Subcutaneous abdominal adipose tissue (tissue), 5 donors: ENCODE measurements around the gene ZDHHC9.

Experiments
- H3K27ac ChIP-seq: one replicate; pipeline ENCODE4 v1.7.0; 2013; ENCODE audit warnings: low read depth, mild to moderate bottlenecking, inconsistent platforms, low read length, moderate library complexity
- H3K27me3 ChIP-seq, 5 donors: one replicate each; pipeline ENCODE4 v1.7.0; 2013; ENCODE audit warnings: low read length in 5 of 5, inconsistent platforms in 1 of 5; ENCODE audit not compliant: control insufficient read depth in 5 of 5, insufficient read depth in 4 of 5
- H3K36me3 ChIP-seq, 5 donors: one replicate each; pipeline ENCODE4 v1.7.0; 2013; ENCODE audit warnings: low read length in 5 of 5; ENCODE audit not compliant: control insufficient read depth in 5 of 5, insufficient read depth in 5 of 5
- H3K4me1 ChIP-seq, 5 donors: one replicate each; pipeline ENCODE4 v1.7.0; 2013; ENCODE audit warnings: low read length in 5 of 5, mild to moderate bottlenecking in 3 of 5, moderate library complexity in 1 of 5; ENCODE audit not compliant: control insufficient read depth in 5 of 5, insufficient read depth in 5 of 5
- H3K4me3 ChIP-seq, 5 donors: one replicate each; pipeline ENCODE4 v1.7.0; 2013; ENCODE audit warnings: low read length in 5 of 5, low read depth in 1 of 5
- H3K9ac ChIP-seq, 5 donors: one replicate each; pipeline ENCODE4 v1.7.0; 2013; ENCODE audit warnings: low read length in 5 of 5, mild to moderate bottlenecking in 4 of 5, moderate library complexity in 3 of 5
- H3K9me3 ChIP-seq, 5 donors: one replicate each; pipeline ENCODE4 v1.7.0; 2013; ENCODE audit warnings: low read length in 5 of 5; ENCODE audit not compliant: control insufficient read depth in 5 of 5
- donor health status: healthy.
- donor health status: healthy.
- donor health status: healthy.
- donor health status: healthy.
- donor health status: healthy.

ZDHHC9 gene

DNA sequence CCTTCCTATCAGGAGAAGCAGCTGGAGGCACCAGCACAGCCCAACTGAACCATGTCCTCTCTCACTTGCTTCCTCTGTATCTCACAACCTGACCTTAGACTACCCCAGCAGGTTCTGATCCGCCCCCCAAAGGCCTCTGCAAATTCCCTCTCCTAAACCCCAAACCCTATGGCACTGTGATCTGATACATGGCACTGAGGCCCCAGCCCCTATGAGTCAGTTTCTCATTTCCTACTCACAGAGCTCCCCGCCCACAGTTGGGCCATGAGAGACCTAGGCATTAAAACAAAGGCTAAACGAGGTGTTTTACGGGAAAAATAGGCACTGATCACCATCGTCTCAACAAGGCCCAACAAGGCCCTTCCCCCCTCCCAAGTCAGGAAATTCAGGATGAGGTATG lies 44.8 kb downstream of the ZDHHC9 start:
- no peaks in the 10 kb centered on the region for H3K9me3 ChIP-seq
- H3K27ac ChIP-seq: no peak overlapping the region
- H3K9ac ChIP-seq: no peak overlapping the region
- no peaks in the 10 kb centered on the region for H3K36me3 ChIP-seq
- peaks cover 0 to 9% (median 7%) of the 10 kb centered on the region in 5 donors for H3K27me3 ChIP-seq
- H3K4me3 ChIP-seq: no peak overlapping the region
- peaks cover 0 to 5% (median 0%) of the 10 kb centered on the region in 5 donors for H3K4me1 ChIP-seq

DNA sequence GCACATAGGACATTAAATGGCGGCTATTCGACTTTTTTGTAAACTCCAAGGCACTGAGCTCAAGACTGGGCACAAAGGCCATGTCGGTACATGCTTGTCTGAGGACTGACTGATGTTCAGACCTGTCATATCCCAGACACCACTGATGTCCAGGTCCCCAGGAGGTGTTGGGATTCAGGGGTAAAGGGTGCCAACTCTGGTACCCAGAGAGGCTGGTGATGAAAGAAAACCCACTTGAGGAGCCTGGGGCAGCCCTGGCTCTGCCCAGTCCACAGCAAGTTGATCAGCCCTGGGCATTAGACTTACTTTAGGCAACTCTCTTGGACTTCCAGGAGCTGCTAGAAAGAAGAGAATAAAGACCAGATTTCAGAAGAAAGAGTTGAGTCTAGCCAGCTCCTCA lies 45.2 kb downstream of the ZDHHC9 start:
- Histone ChIP-seq H3K9ac (no peak overlapping the region), H3K4me3 (no peak overlapping the region), H3K36me3 (peaks cover 0 to 4% (median 0%) of the 10 kb centered on the region in 5 donors), H3K9me3 (no peaks in the 10 kb centered on the region), H3K27ac (no peak overlapping the region), H3K27me3 (peaks cover 0 to 9% (median 7%) of the 10 kb centered on the region in 5 donors), H3K4me1 (peaks cover 0 to 5% (median 0%) of the 10 kb centered on the region in 5 donors)

DNA sequence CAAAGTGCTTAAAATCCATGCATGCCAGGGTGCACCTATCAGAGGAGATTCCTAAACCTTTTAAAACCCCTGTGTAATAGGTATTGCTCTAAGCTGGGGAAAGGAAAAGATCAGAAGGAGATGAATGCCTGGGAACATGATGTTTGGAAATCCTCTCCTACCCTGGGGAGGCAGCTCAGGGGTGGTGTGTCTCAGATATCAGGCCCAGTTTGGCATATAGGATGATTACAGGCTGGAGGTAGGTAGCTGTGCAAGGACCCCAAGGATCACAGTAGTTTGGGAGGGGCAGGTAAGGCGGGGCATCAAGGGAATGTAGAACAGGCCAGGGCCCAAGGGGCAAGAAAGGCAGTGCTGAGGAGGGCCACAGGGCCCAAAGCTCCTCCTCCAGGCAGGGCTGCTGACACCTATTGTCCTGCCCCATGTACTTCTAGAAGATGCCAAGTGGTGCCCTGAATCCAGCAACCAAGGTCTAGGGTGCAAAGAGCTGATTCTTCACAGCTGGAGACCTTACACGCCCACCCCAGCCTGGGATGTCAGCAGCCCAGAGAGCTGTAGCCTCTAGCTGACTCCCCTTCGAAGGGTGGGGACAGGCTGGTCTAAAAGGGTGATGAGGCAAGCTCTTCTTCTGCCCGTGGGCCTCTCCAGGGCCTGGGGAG lies 46.3 kb downstream of the ZDHHC9 start:
- no peak overlapping the region for H3K27ac ChIP-seq
- H3K4me3 ChIP-seq: no peak overlapping the region
- peaks cover 0 to 12% (median 0%) of the 10 kb centered on the region in 5 donors for H3K36me3 ChIP-seq
- no peaks in the 10 kb centered on the region for H3K4me1 ChIP-seq
- no peaks in the 10 kb centered on the region for H3K9me3 ChIP-seq
- H3K27me3 ChIP-seq: peaks cover 0 to 17% (median 7%) of the 10 kb centered on the region in 5 donors
- no peak overlapping the region for H3K9ac ChIP-seq

DNA sequence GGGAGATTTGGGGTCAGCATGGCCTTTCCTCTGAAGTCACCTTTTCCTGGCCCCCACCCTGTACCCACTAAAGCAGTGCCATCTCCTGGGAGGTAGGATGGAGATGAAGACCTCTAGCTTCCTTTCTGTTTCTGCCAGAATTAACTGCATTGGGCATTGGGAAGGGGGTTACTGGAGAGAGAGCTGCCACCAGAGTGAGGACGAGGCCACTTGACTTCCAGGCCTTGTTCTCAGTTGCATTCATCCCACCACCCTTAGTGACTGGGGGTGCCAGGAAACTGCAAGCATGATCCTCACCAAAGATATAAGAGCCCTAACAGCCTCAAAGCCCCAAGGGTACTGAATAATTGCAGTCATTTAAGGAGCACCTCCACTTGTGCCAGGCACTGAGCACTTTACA lies 48.1 kb downstream of the ZDHHC9 start:
- Histone ChIP-seq H3K27me3 (peaks cover 3 to 22% (median 7%) of the 10 kb centered on the region in 5 donors), H3K36me3 (peaks cover 0 to 12% (median 0%) of the 10 kb centered on the region in 5 donors), H3K4me1 (peaks cover 0 to 3% (median 3%) of the 10 kb centered on the region in 5 donors), H3K9ac (no peak overlapping the region), H3K9me3 (peaks cover 0 to 3% (median 0%) of the 10 kb centered on the region in 5 donors), H3K27ac (no peak overlapping the region), H3K4me3 (no peak overlapping the region)

DNA sequence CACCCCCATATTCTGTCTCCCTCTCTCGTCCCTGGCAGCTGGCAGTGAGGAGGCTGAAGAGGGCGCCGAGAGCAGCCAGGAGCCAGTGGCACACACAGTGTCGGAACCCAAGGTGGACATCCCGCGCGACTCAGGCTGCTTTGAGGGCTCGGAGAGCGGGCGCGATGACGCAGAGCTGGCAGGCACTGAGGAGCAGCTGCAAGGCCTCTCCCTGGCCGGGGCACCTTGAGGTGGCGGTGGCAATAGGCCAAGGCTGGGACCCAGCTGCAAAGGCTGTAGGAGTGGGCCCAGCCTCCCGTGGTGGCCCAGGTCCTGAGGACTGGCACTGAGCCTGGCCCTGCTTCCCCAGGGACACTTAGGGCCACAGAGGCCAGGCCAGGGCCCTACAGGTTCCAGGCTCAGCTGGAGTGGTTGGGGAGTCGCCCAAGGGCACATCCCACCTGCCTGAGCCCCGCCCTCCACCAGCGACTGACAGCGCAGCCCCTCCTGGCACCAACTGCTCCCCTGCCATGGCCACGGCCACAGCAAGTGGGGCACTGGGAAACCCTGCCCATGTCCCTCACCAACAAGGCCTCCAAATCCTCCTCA lies 50.0 kb downstream of the ZDHHC9 start:
- H3K27me3 ChIP-seq: peaks cover 3 to 22% (median 7%) of the 10 kb centered on the region in 5 donors
- no peak overlapping the region for H3K9ac ChIP-seq
- peaks cover 0 to 3% (median 3%) of the 10 kb centered on the region in 5 donors for H3K4me1 ChIP-seq
- H3K9me3 ChIP-seq: peaks cover 0 to 3% (median 0%) of the 10 kb centered on the region in 5 donors
- H3K27ac ChIP-seq: no peak overlapping the region
- H3K4me3 ChIP-seq: no peak overlapping the region
- peaks cover 0 to 12% (median 0%) of the 10 kb centered on the region in 5 donors for H3K36me3 ChIP-seq

DNA sequence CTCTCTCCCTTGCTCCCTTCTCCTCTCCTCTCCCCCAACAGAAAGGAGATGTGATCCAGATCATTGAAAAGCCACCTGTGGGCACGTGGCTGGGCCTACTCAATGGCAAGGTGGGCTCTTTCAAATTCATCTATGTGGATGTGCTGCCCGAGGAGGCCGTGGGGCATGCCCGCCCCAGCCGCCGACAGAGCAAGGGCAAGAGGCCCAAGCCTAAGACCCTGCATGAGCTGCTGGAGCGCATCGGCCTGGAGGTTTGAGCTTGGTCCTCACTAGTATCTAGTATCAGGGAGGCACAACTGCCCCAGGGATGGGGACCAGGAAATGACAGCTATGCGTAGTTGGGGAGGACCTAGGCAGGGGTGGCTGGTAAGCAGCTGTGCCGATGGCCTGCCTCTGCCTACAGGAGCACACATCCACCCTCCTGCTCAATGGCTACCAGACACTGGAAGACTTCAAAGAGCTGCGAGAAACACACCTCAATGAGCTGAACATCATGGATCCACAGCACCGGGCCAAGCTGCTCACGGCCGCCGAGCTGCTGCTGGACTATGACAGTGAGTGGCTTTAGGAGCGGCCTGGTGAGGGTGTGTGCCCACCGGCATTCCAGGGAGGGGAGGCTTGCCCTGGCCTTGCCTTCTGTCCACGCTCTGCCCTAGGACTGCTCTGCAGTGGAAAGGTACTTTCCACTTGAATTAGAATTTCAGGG lies 50.9 kb downstream of the ZDHHC9 start:
- no peak overlapping the region for H3K9ac ChIP-seq
- peaks cover 3 to 22% (median 7%) of the 10 kb centered on the region in 5 donors for H3K27me3 ChIP-seq
- peaks cover 0 to 12% (median 0%) of the 10 kb centered on the region in 5 donors for H3K36me3 ChIP-seq
- peaks cover 0 to 3% (median 3%) of the 10 kb centered on the region in 5 donors for H3K4me1 ChIP-seq
- peaks cover 0 to 3% (median 0%) of the 10 kb centered on the region in 5 donors for H3K9me3 ChIP-seq
- H3K4me3 ChIP-seq: no peak overlapping the region
- no peak overlapping the region for H3K27ac ChIP-seq

DNA sequence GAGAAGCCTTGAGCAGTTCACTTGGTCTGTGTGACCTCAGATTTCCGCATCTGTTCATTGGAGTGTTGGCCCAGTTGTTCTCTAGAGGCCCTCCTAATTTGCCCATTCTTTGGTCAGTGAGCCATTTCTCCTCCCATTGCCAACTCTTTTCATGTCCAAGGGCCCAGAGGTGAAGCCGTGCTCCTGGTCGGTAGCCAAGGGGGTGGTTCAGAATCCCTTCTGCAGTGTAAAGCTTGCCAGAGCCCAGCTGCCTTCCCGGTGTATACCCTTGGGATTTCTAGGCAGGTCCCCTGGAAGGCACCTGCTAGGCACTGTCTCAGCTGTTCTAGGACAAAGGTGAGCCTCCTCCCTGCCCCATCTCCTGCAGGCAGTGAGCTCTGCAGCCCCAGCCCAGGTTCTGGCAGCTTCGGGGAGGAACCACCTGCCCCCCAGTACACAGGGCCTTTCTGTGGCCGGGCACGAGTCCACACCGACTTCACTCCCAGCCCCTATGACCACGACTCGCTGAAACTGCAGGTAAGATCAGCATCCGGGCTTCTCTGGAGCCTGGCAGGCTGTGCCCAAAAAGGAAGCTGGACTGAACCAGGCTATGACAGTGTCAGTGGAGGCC lies 51.6 kb downstream of the ZDHHC9 start:
- peaks cover 0 to 3% (median 3%) of the 10 kb centered on the region in 5 donors for H3K4me1 ChIP-seq
- H3K27me3 ChIP-seq: peaks cover 3 to 22% (median 7%) of the 10 kb centered on the region in 5 donors
- no peak overlapping the region for H3K27ac ChIP-seq
- peaks cover 0 to 3% (median 0%) of the 10 kb centered on the region in 5 donors for H3K9me3 ChIP-seq
- H3K36me3 ChIP-seq: peaks cover 0 to 12% (median 0%) of the 10 kb centered on the region in 5 donors
- no peak overlapping the region for H3K9ac ChIP-seq
- no peak overlapping the region for H3K4me3 ChIP-seq

DNA sequence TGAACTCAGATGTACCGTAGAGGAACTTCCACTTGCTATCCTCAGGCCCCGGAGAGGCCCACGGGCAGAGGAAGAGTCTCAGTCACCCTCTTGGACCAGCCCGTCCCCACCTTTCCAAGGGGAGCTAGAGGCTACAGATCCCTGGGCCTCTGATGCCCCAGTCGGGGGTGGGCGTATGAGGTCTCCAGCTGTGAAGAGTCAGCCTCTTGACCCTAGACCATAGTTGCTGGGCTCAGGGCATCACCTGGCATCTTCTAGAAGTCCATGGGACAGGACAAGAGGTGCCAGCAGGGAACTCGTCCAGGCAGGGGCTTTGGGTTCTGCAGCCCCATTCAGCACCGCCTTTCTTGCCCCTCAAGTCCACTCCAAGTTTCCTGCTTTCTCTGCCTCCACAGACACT lies 52.4 kb downstream of the ZDHHC9 start:
- peaks cover 0 to 3% (median 0%) of the 10 kb centered on the region in 5 donors for H3K9me3 ChIP-seq
- peaks cover 0 to 4% (median 3%) of the 10 kb centered on the region in 5 donors for H3K4me1 ChIP-seq
- H3K27ac ChIP-seq: no peak overlapping the region
- H3K36me3 ChIP-seq: peaks cover 0 to 12% (median 0%) of the 10 kb centered on the region in 5 donors
- peaks cover 3 to 22% (median 7%) of the 10 kb centered on the region in 5 donors for H3K27me3 ChIP-seq
- no peak overlapping the region for H3K9ac ChIP-seq
- H3K4me3 ChIP-seq: no peak overlapping the region

DNA sequence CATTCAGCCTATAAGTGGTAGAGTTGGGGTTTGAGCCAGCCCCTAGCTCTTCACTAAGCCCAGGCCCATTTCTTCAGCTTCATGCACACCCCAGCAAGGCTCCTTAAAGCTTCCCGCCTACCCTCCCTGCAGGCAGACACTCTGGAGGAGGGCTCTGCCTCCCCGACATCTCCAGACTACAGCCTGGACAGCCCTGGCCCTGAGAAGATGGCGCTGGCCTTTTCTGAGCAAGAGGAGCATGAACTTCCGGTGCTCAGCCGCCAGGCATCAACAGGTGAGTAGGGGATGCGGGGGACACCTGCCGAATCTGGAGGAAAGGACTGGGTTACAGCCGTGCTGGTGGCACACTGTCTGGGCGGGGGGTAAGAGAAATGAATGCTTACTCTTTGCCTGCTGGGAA lies 52.9 kb downstream of the ZDHHC9 start:
- H3K4me1 ChIP-seq: peaks cover 0 to 10% (median 3%) of the 10 kb centered on the region in 5 donors
- H3K9me3 ChIP-seq: peaks cover 0 to 3% (median 0%) of the 10 kb centered on the region in 5 donors
- no peak overlapping the region for H3K4me3 ChIP-seq
- H3K27ac ChIP-seq: no peak overlapping the region
- peaks cover 3 to 22% (median 8%) of the 10 kb centered on the region in 5 donors for H3K27me3 ChIP-seq
- peaks cover 0 to 12% (median 0%) of the 10 kb centered on the region in 5 donors for H3K36me3 ChIP-seq
- no peak overlapping the region for H3K9ac ChIP-seq
